A549 (cell line): ENCODE measurements around the gene CARMIL1. TPM values are rescaled to one million over a fixed set of nuclear protein-coding genes. Genes with fewer than 3 reads are reported as not detected.

Experiments used
- ATAC-seq, 2 experiments: fragments of 200-7000 bp in 1 of 2; fragments of >200 bp in 1 of 2; cut with Nextera tagmentation in 1 of 2; cut with Tn5 transposase in 1 of 2; 3 replicates each; pipeline versions ENCODE4 v1.8.0 to v1.9.1; 2018 to 2020; ENCODE audit warnings: mild to moderate bottlenecking in 1 of 2, moderate library complexity in 1 of 2
- CTCF ChIA-PET: fragments of 300-600 bp; sonication (Branson Sonifier 250); formaldehyde crosslinking; extraction: SDS; loops from one replicate; lab custom pipeline; 2021; ENCODE audit warnings: antibody characterized with exemption, inconsistent platforms; lab: Yijun Ruan, JAX
- POLR2A ChIA-PET: fragments of 350-600 bp; formaldehyde crosslinking; extraction: SDS; loops from one replicate; lab custom pipeline; 2021; ENCODE audit warnings: antibody characterized with exemption, inconsistent platforms; lab: Yijun Ruan, JAX
- DNase-seq, 2 experiments: peaks; one replicate each; pipeline versions ENCODE4 v3.0.0 to v3.0.0-alpha.2; 2011 to 2016; ENCODE audit warnings: low read depth in 1 of 2, low spot score in 1 of 2
- FAIRE-seq: peaks from 2 replicates; lab custom pipeline; 2011; peaks lifted over from hg19 to GRCh38; lab: Jason Lieb, UNC
- H3K27ac ChIP-seq, 2 experiments: fragments of >200 bp; sonication (Bioruptor Twin); formaldehyde crosslinking; 3 replicates each; pipeline ENCODE4 v1.5.1; 2016 to 2017
- H3K4me1 ChIP-seq: fragments of >200 bp; sonication (Bioruptor Twin); formaldehyde crosslinking; 3 replicates; pipeline ENCODE4 v1.6.1; 2016
- H3K4me2 ChIP-seq: fragments of >200 bp; sonication (Bioruptor Twin); formaldehyde crosslinking; 3 replicates; pipeline ENCODE4 v1.6.1; 2016
- H3K4me3 ChIP-seq: fragments of >200 bp; sonication (Bioruptor Twin); formaldehyde crosslinking; 3 replicates; pipeline ENCODE4 v1.5.1; 2016
- H3K9me3 ChIP-seq: fragments of >200 bp; sonication (Bioruptor Twin); formaldehyde crosslinking; 3 replicates; pipeline ENCODE4 v1.6.1; 2016
- CBX2 ChIP-seq: fragments of 200-600 bp; sonication (generic); IDR thresholded peaks from 2 replicates; pipeline ENCODE4 v1.6.1; 2016; ENCODE audit warnings: low read depth, mild to moderate bottlenecking, borderline replicate concordance
- CEBPB ChIP-seq, 2 experiments: fragments of >200 bp in 1 of 2; sonication (Bioruptor Twin) in 1 of 2; formaldehyde crosslinking in 1 of 2; IDR thresholded peaks; 2 replicates each; pipeline ENCODE4 v1.6.1; 2012 to 2016
- EHF ChIP-seq: fragments of 250-450 bp; sonication (Bioruptor Pico); IDR thresholded peaks from 2 replicates; pipeline ENCODE4 v1.5.0; 2020; ENCODE audit warnings: mild to moderate bottlenecking
- EHMT2 ChIP-seq: fragments of 200-600 bp; sonication (generic); IDR thresholded peaks from 2 replicates; pipeline ENCODE4 v1.6.1; 2016; ENCODE audit warnings: antibody characterized with exemption, low read depth, mild to moderate bottlenecking, moderate library complexity
- FOSB ChIP-seq: fragments of 250-450 bp; sonication (Bioruptor Pico); IDR thresholded peaks from 2 replicates; pipeline ENCODE4 v1.5.0; 2020; ENCODE audit warnings: mild to moderate bottlenecking, moderate library complexity
- GATA3 ChIP-seq: IDR thresholded peaks from 2 replicates; pipeline ENCODE4 v1.6.1; 2012; ENCODE audit warnings: borderline replicate concordance
- HDAC2 ChIP-seq: fragments of 200-600 bp; sonication (generic); IDR thresholded peaks from 2 replicates; pipeline ENCODE4 v1.6.1; 2016
- HEYL ChIP-seq: fragments of 250-450 bp; sonication (Bioruptor Pico); IDR thresholded peaks from 2 replicates; pipeline ENCODE4 v1.8.0; 2021; ENCODE audit warnings: mild to moderate bottlenecking, moderate library complexity
- HOXB13 ChIP-seq: fragments of 250-450 bp; sonication (Bioruptor Pico); IDR thresholded peaks from 2 replicates; pipeline ENCODE4 v1.5.0; 2020; ENCODE audit warnings: low read depth, mild to moderate bottlenecking, moderate library complexity
- JUN ChIP-seq, 2 experiments: fragments of >200 bp; sonication (Bioruptor Twin); formaldehyde crosslinking; IDR thresholded peaks; 2 replicates in 1 of 2; 3 replicates in 1 of 2; pipeline ENCODE4 v1.6.1; 2016 to 2017
- KDM1A ChIP-seq: fragments of 200-600 bp; sonication (generic); IDR thresholded peaks from 2 replicates; pipeline ENCODE4 v1.6.1; 2016; ENCODE audit warnings: low read depth, mild to moderate bottlenecking
- MAZ ChIP-seq: fragments of 150-350 bp; IDR thresholded peaks from 2 replicates; pipeline ENCODE4 v1.6.1; 2014; ENCODE audit warnings: antibody characterized with exemption, low read depth, low read length, borderline replicate concordance
- NR3C1 ChIP-seq: fragments of >200 bp; sonication (Bioruptor Twin); formaldehyde crosslinking; IDR thresholded peaks from 3 replicates; pipeline ENCODE4 v1.6.1; 2017
- PHF8 ChIP-seq: fragments of 200-600 bp; sonication (generic); IDR thresholded peaks from 2 replicates; pipeline ENCODE4 v1.6.1; 2016; ENCODE audit warnings: low read depth, mild to moderate bottlenecking, antibody characterized with exemption, moderate library complexity, borderline replicate concordance
- POLR2A ChIP-seq: IDR thresholded peaks from 2 replicates; pipeline ENCODE4 v1.6.1; 2012; ENCODE audit warnings: mild to moderate bottlenecking, low read length
- POLR2AphosphoS2 ChIP-seq: conservative IDR thresholded peaks from 2 replicates; pipeline ENCODE4 v1.6.1; 2012; ENCODE audit warnings: low read length, improper control_type of control experiment, inconsistent platforms
- RARB ChIP-seq: fragments of 250-450 bp; sonication (Bioruptor Pico); IDR thresholded peaks from 2 replicates; pipeline ENCODE4 v1.8.0; 2021; ENCODE audit warnings: mild to moderate bottlenecking, moderate library complexity
- REST ChIP-seq: fragments of 200-600 bp; sonication (generic); IDR thresholded peaks from 2 replicates; pipeline ENCODE4 v1.6.1; 2016; ENCODE audit warnings: antibody characterized with exemption, mild to moderate bottlenecking, moderate library complexity
- RFX5 ChIP-seq: fragments of 450-650 bp; IDR thresholded peaks from 2 replicates; pipeline ENCODE4 v1.7.1; 2014; ENCODE audit warnings: antibody characterized with exemption, mild to moderate bottlenecking, moderate library complexity
- SMC3 ChIP-seq: fragments of >200 bp; sonication (Bioruptor Twin); formaldehyde crosslinking; IDR thresholded peaks from 3 replicates; pipeline ENCODE4 v1.6.1; 2018; ENCODE audit warnings: inconsistent platforms
- TP53 ChIP-seq: fragments of 250-450 bp; sonication (Bioruptor Pico); IDR thresholded peaks from 2 replicates; pipeline ENCODE4 v1.5.0; 2021; ENCODE audit warnings: mild to moderate bottlenecking, moderate library complexity
- ZC3H11A ChIP-seq: fragments of 450-650 bp; IDR thresholded peaks from 2 replicates; pipeline ENCODE4 v1.6.1; 2014; ENCODE audit warnings: antibody characterized with exemption, mild to moderate bottlenecking
- ZNF302 ChIP-seq: fragments of 250-450 bp; sonication (Bioruptor Pico); IDR thresholded peaks from 2 replicates; pipeline ENCODE4 v1.9.0; 2021; ENCODE audit warnings: inconsistent platforms, mild to moderate bottlenecking, moderate library complexity
- WGBS: methylation state at CpG from one replicate; pipeline ENCODE4 v1.1.6; 2017; ENCODE audit errors: missing lambda C conversion rate; 5-methylcytosine and 5-hydroxymethylcytosine counted together
- polyA plus RNA-seq, 4 experiments: library from polyadenylated mRNA; depleted of rRNA in 3 of 4; stranded (reverse); fragments of >200 nt; fragmentation: RNase III in 1 of 4; extraction: RNeasy Plus Mini Kit Qiagen cat#74134 plus additional on column Dnase treatment in 1 of 4; gene quantifications; 2 replicates in 3 of 4; 3 replicates in 1 of 4; pipeline ENCODE4 v1.2.3, GENCODE V29; 2011 to 2017
- TF ChIP-seq, protein P1 (sequence below): fragments of >200 bp; sonication (Bioruptor Twin); formaldehyde crosslinking; IDR thresholded peaks from 2 replicates; pipeline ENCODE4 v1.6.1; 2016
- TF ChIP-seq, protein P2 (sequence below): fragments of >200 bp; sonication (Bioruptor Twin); formaldehyde crosslinking; IDR thresholded peaks from 3 replicates; pipeline ENCODE4 v1.6.1; 2016

Gene CARMIL1
- polyA plus RNA-seq, 2 of the 4 experiments (the other 2 are of a cell fraction): 11.5 to 11.8 TPM

- DNase-seq: no peak
- ATAC-seq: no peak
- ChIA-PET CTCF (interaction anchor here (1.4 kb wide), 1 partner anchor 168 kb away, joined by 5 read pairs; the partner anchor contains the start of gene CARMIL1), POLR2A (no interaction called here)
- Histone ChIP-seq H3K4me2 (no peak overlapping the region), H3K4me1 (no peaks in the 10 kb centered on the region), H3K9me3 (no peaks in the 10 kb centered on the region), H3K4me3 (no peak overlapping the region), H3K27ac (no peak overlapping the region)
- FAIRE-seq: no peak
- WGBS: 95% methylated on average over 2 of the region's 2 CpGs
- TF ChIP-seq FOSB (CRISPR knock-in tag) (no peak), HOXB13 (CRISPR knock-in tag) (no peak), NR3C1 (no peak), CBX2 (no peak), SMC3 (no peak), HDAC2 (no peak), HEYL (CRISPR knock-in tag) (no peak), JUN (IDR thresholded peaks at IDR 0.05) (no peak), EHF (no peak), GATA3 (no peak)
Observed at GRCh38 chr6:25446830-25447569, 167.8 kb downstream of the CARMIL1 start.

DNA sequence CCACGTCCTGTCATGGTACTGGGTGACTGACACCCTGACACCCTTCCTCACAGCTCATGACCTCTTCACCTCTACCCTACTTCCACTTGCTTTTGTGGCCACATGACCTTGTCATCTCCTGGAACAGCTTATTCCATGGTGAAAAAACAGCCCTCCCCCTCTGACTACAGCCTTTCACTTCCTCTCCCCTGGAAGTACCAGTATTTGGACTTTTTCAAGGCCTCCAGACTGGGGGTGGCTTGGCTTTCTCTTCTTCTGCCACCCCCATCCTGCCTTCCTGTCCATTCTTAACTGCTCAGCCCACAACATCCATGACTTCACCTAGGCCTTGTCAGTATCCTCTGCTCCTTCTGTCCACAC lies 168.4 kb downstream of the CARMIL1 start:
- H3K27ac ChIP-seq: no peak overlapping the region
- ChIA-PET POLR2A (no interaction called here), CTCF (no interaction called here)
- H3K9me3 ChIP-seq: no peaks in the 10 kb centered on the region
- H3K4me1 ChIP-seq: no peaks in the 10 kb centered on the region
- H3K4me3 ChIP-seq: no peak overlapping the region
- ATAC-seq: no peak
- DNase-seq: no peak
- no peak overlapping the region for H3K4me2 ChIP-seq
- no peak for TF ChIP-seq KDM1A
- no peak for TF ChIP-seq PHF8
- TF ChIP-seq POLR2AphosphoS2: no peak
- TF ChIP-seq EHMT2: no peak
- TF ChIP-seq CEBPB (IDR thresholded peaks at IDR 0.05): no peak
- no peak for TF ChIP-seq REST
- no peak for TF ChIP-seq MAZ
- TF ChIP-seq POLR2A: no peak
- no peak for TF ChIP-seq SMC3
- TF ChIP-seq, protein P1, sequence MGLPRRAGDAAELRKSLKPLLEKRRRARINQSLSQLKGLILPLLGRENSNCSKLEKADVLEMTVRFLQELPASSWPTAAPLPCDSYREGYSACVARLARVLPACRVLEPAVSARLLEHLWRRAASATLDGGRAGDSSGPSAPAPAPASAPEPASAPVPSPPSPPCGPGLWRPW: no peak
- TF ChIP-seq HEYL (CRISPR knock-in tag): no peak
- TF ChIP-seq ZC3H11A: no peak
- TF ChIP-seq TP53: no peak
- TF ChIP-seq RARB (CRISPR knock-in tag): no peak
- TF ChIP-seq ZNF302: no peak
- TF ChIP-seq, protein P2, sequence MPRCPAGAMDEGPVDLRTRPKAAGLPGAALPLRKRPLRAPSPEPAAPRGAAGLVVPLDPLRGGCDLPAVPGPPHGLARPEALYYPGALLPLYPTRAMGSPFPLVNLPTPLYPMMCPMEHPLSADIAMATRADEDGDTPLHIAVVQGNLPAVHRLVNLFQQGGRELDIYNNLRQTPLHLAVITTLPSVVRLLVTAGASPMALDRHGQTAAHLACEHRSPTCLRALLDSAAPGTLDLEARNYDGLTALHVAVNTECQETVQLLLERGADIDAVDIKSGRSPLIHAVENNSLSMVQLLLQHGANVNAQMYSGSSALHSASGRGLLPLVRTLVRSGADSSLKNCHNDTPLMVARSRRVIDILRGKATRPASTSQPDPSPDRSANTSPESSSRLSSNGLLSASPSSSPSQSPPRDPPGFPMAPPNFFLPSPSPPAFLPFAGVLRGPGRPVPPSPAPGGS: no peak
- TF ChIP-seq RFX5: no peak
- no peak for FAIRE-seq
- 48% methylated on average over 1 of the region's 1 CpG for WGBS
